Activated naive CD8-positive, alpha-beta T cell treated with anti-CD3 and anti-CD28 coated beads for 36 hours (primary cell): ENCODE measurements around the gene UBE3C. TPM values are rescaled to one million over a fixed set of nuclear protein-coding genes. Genes with fewer than 3 reads are reported as not detected.

Experiments
- DNase-seq: peaks from one replicate; pipeline ENCODE4 v3.0.0; 2021
- H3K27ac Mint-ChIP-seq: one replicate; pipeline ENCODE4 v1.8.0; 2022; ENCODE audit warnings: mild to moderate bottlenecking, moderate library complexity, mixed read lengths
- H3K27me3 Mint-ChIP-seq: one replicate; pipeline ENCODE4 v1.8.0; 2022; ENCODE audit warnings: mild to moderate bottlenecking, mixed read lengths
- H3K36me3 Mint-ChIP-seq: one replicate; pipeline ENCODE4 v1.8.0; 2021; ENCODE audit warnings: mild to moderate bottlenecking, mixed read lengths
- H3K4me1 Mint-ChIP-seq: one replicate; pipeline ENCODE4 v1.8.0; 2021; ENCODE audit warnings: mixed read lengths
- H3K4me3 Mint-ChIP-seq: one replicate; pipeline ENCODE4 v1.8.0; 2022; ENCODE audit warnings: mild to moderate bottlenecking, moderate library complexity, mixed read lengths
- H3K9me3 Mint-ChIP-seq: one replicate; pipeline ENCODE4 v1.8.0; 2022; ENCODE audit warnings: mixed read lengths
- total RNA-seq, 2 experiments: library from RNA; stranded (reverse); gene quantifications; one replicate each; pipeline ENCODE4 v1.2.3, GENCODE V29; 2021

Gene UBE3C
- total RNA-seq, 2 experiments from 2014 or later, result 75.0 to 75.7 TPM

- no peak overlapping the region for H3K27ac Mint-ChIP-seq
- H3K9me3 Mint-ChIP-seq, result peaks cover 4% of the 10 kb centered on the region
- no peaks in the 10 kb centered on the region for H3K4me1 Mint-ChIP-seq
- H3K27me3 Mint-ChIP-seq, result peaks cover 25% of the 10 kb centered on the region
- H3K4me3 Mint-ChIP-seq, result no peak overlapping the region
- H3K36me3 Mint-ChIP-seq, result peaks cover 2% of the 10 kb centered on the region
- DNase-seq, result no peak
Measured at GRCh38 chr7:157284229-157285014, 145.7 kb downstream of the UBE3C start.

- no peaks in the 10 kb centered on the region for H3K27me3 Mint-ChIP-seq
- H3K4me1 Mint-ChIP-seq, result no peaks in the 10 kb centered on the region
- H3K4me3 Mint-ChIP-seq, result no peak overlapping the region
- H3K36me3 Mint-ChIP-seq, result no peaks in the 10 kb centered on the region
- H3K27ac Mint-ChIP-seq, result no peak overlapping the region
- DNase-seq, result no peak
- no peaks in the 10 kb centered on the region for H3K9me3 Mint-ChIP-seq
Measured at GRCh38 chr7:157291404-157292080, 152.8 kb downstream of the UBE3C start.

- Mint-ChIP-seq H3K9me3 (no peaks in the 10 kb centered on the region), H3K27ac (no peak overlapping the region), H3K4me1 (no peaks in the 10 kb centered on the region), H3K4me3 (no peak overlapping the region), H3K36me3 (no peaks in the 10 kb centered on the region), H3K27me3 (no peaks in the 10 kb centered on the region)
- DNase-seq, result no peak
Measured at GRCh38 chr7:157292258-157292657, 153.5 kb downstream of the UBE3C start.

GRCh38 chr7:157292770-157293412 is 154.2 kb downstream of the UBE3C start:
- no peak for DNase-seq
- H3K9me3 Mint-ChIP-seq, result no peaks in the 10 kb centered on the region
- H3K27me3 Mint-ChIP-seq, result no peaks in the 10 kb centered on the region
- no peaks in the 10 kb centered on the region for H3K4me1 Mint-ChIP-seq
- H3K27ac Mint-ChIP-seq, result no peak overlapping the region
- no peaks in the 10 kb centered on the region for H3K36me3 Mint-ChIP-seq
- no peak overlapping the region for H3K4me3 Mint-ChIP-seq

GRCh38 chr7:157293413-157293788 is 154.7 kb downstream of the UBE3C start:
- no peaks in the 10 kb centered on the region for H3K27me3 Mint-ChIP-seq
- H3K36me3 Mint-ChIP-seq, result no peaks in the 10 kb centered on the region
- no peaks in the 10 kb centered on the region for H3K9me3 Mint-ChIP-seq
- H3K4me3 Mint-ChIP-seq, result no peak overlapping the region
- no peak for DNase-seq
- H3K4me1 Mint-ChIP-seq, result no peaks in the 10 kb centered on the region
- no peak overlapping the region for H3K27ac Mint-ChIP-seq

GRCh38 chr7:157294773-157295172 is 156.0 kb downstream of the UBE3C start:
- no peaks in the 10 kb centered on the region for H3K36me3 Mint-ChIP-seq
- no peaks in the 10 kb centered on the region for H3K9me3 Mint-ChIP-seq
- no peak overlapping the region for H3K27ac Mint-ChIP-seq
- no peak for DNase-seq
- H3K27me3 Mint-ChIP-seq, result peaks cover 5% of the 10 kb centered on the region
- no peak overlapping the region for H3K4me3 Mint-ChIP-seq
- no peaks in the 10 kb centered on the region for H3K4me1 Mint-ChIP-seq

- H3K4me3 Mint-ChIP-seq, result no peak overlapping the region
- no peaks in the 10 kb centered on the region for H3K9me3 Mint-ChIP-seq
- H3K4me1 Mint-ChIP-seq, result no peaks in the 10 kb centered on the region
- H3K27me3 Mint-ChIP-seq, result peaks cover 5% of the 10 kb centered on the region
- no peak overlapping the region for H3K27ac Mint-ChIP-seq
- DNase-seq, result no peak
- no peaks in the 10 kb centered on the region for H3K36me3 Mint-ChIP-seq
Measured at GRCh38 chr7:157295338-157295737, 156.6 kb downstream of the UBE3C start.

GRCh38 chr7:157297185-157297584 is 158.5 kb downstream of the UBE3C start:
- Mint-ChIP-seq H3K4me3 (no peak overlapping the region), H3K4me1 (peaks cover 11% of the 10 kb centered on the region), H3K27ac (no peak overlapping the region), H3K36me3 (no peaks in the 10 kb centered on the region), H3K9me3 (no peaks in the 10 kb centered on the region), H3K27me3 (peaks cover 5% of the 10 kb centered on the region)
- no peak for DNase-seq

GRCh38 chr7:157299317-157299612 is 160.5 kb downstream of the UBE3C start:
- Mint-ChIP-seq H3K9me3 (no peaks in the 10 kb centered on the region), H3K27ac (peak overlapping the region; percentile 12), H3K4me3 (no peak overlapping the region), H3K4me1 (peaks cover 22% of the 10 kb centered on the region), H3K27me3 (peaks cover 5% of the 10 kb centered on the region), H3K36me3 (no peaks in the 10 kb centered on the region)
- no peak for DNase-seq

- H3K36me3 Mint-ChIP-seq, result no peaks in the 10 kb centered on the region
- H3K27me3 Mint-ChIP-seq, result peaks cover 5% of the 10 kb centered on the region
- peak overlapping the region; percentile 12 for H3K27ac Mint-ChIP-seq
- H3K9me3 Mint-ChIP-seq, result no peaks in the 10 kb centered on the region
- H3K4me1 Mint-ChIP-seq, result peaks cover 22% of the 10 kb centered on the region
- no peak for DNase-seq
- no peak overlapping the region for H3K4me3 Mint-ChIP-seq
Measured at GRCh38 chr7:157299613-157300368, 161.1 kb downstream of the UBE3C start.

- Mint-ChIP-seq H3K27me3 (peaks cover 5% of the 10 kb centered on the region), H3K9me3 (no peaks in the 10 kb centered on the region), H3K27ac (no peak overlapping the region), H3K36me3 (no peaks in the 10 kb centered on the region), H3K4me3 (no peak overlapping the region), H3K4me1 (peaks cover 22% of the 10 kb centered on the region)
- DNase-seq, result no peak
Measured at GRCh38 chr7:157300369-157300825, 161.7 kb downstream of the UBE3C start.

GRCh38 chr7:157301610-157302120 is 162.9 kb downstream of the UBE3C start:
- peaks cover 5% of the 10 kb centered on the region for H3K27me3 Mint-ChIP-seq
- H3K4me1 Mint-ChIP-seq, result peaks cover 25% of the 10 kb centered on the region
- H3K36me3 Mint-ChIP-seq, result no peaks in the 10 kb centered on the region
- H3K9me3 Mint-ChIP-seq, result no peaks in the 10 kb centered on the region
- peak overlapping the region; percentile 54 for H3K4me3 Mint-ChIP-seq
- DNase-seq, result no peak
- peak overlapping the region; percentile 95 for H3K27ac Mint-ChIP-seq

- H3K36me3 Mint-ChIP-seq, result no peaks in the 10 kb centered on the region
- peaks cover 19% of the 10 kb centered on the region for H3K4me1 Mint-ChIP-seq
- no peak for DNase-seq
- H3K4me3 Mint-ChIP-seq, result no peak overlapping the region
- no peaks in the 10 kb centered on the region for H3K27me3 Mint-ChIP-seq
- peak overlapping the region; percentile 61 for H3K27ac Mint-ChIP-seq
- no peaks in the 10 kb centered on the region for H3K9me3 Mint-ChIP-seq
Measured at GRCh38 chr7:157306846-157307838, 168.4 kb downstream of the UBE3C start.
